Epithelial cell of proximal tubule (primary cell): ENCODE measurements around the gene CNOT2. TPM values are rescaled to one million over a fixed set of nuclear protein-coding genes. Genes with fewer than 3 reads are reported as not detected.

Experiments
- DNase-seq: peaks from one replicate; pipeline ENCODE4 v3.0.0-alpha.2; 2011; ENCODE audit warnings: low read depth
- H3K4me3 ChIP-seq: 2 replicates; pipeline ENCODE4 v1.5.1; 2011; ENCODE audit warnings: low read depth, mild to moderate bottlenecking, low read length
- total RNA-seq: library from RNA; depleted of rRNA; stranded (reverse); fragments of >200 nt; gene quantifications from 2 replicates; pipeline ENCODE4 v1.2.3, GENCODE V29; 2015
- TF ChIP-seq, protein P1 (sequence below): conservative IDR thresholded peaks from 2 replicates; pipeline ENCODE4 v1.5.1; 2012; ENCODE audit warnings: low read depth, mild to moderate bottlenecking, low read length

The CNOT2 gene
- total RNA-seq, 1 donor from 2014 or later = 62.6 TPM

DNA sequence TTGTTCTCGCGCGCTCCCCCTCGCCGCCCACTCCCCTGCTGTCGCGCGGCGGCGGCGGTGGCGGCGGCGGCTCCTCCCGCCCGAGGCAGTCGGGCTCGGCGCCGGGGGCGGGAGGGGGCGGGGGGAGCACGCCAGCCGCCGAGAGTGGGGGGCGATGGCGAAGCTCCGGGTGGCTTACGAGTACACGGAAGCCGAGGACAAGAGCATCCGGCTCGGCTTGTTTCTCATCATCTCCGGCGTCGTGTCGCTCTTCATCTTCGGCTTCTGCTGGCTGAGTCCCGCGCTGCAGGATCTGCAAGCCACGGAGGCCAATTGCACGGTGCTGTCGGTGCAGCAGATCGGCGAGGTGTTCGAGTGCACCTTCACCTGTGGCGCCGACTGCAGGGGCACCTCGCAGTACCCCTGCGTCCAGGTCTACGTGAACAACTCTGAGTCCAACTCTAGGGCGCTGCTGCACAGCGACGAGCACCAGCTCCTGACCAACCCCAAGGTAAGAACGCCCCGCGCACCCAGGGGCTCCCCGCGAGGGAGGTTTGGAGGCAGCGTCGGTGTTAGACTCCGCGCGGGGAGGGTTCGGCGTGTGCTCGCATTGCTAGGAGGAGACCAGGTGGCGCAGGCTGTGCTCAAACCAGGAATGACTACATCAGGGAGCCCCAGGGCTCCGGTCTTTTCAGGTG lies 123.5 kb downstream of the CNOT2 start:
- peak overlapping the region; percentile 66 for H3K4me3 ChIP-seq
- no peak for DNase-seq
- TF ChIP-seq, protein P1, sequence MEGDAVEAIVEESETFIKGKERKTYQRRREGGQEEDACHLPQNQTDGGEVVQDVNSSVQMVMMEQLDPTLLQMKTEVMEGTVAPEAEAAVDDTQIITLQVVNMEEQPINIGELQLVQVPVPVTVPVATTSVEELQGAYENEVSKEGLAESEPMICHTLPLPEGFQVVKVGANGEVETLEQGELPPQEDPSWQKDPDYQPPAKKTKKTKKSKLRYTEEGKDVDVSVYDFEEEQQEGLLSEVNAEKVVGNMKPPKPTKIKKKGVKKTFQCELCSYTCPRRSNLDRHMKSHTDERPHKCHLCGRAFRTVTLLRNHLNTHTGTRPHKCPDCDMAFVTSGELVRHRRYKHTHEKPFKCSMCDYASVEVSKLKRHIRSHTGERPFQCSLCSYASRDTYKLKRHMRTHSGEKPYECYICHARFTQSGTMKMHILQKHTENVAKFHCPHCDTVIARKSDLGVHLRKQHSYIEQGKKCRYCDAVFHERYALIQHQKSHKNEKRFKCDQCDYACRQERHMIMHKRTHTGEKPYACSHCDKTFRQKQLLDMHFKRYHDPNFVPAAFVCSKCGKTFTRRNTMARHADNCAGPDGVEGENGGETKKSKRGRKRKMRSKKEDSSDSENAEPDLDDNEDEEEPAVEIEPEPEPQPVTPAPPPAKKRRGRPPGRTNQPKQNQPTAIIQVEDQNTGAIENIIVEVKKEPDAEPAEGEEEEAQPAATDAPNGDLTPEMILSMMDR = no peak

DNA sequence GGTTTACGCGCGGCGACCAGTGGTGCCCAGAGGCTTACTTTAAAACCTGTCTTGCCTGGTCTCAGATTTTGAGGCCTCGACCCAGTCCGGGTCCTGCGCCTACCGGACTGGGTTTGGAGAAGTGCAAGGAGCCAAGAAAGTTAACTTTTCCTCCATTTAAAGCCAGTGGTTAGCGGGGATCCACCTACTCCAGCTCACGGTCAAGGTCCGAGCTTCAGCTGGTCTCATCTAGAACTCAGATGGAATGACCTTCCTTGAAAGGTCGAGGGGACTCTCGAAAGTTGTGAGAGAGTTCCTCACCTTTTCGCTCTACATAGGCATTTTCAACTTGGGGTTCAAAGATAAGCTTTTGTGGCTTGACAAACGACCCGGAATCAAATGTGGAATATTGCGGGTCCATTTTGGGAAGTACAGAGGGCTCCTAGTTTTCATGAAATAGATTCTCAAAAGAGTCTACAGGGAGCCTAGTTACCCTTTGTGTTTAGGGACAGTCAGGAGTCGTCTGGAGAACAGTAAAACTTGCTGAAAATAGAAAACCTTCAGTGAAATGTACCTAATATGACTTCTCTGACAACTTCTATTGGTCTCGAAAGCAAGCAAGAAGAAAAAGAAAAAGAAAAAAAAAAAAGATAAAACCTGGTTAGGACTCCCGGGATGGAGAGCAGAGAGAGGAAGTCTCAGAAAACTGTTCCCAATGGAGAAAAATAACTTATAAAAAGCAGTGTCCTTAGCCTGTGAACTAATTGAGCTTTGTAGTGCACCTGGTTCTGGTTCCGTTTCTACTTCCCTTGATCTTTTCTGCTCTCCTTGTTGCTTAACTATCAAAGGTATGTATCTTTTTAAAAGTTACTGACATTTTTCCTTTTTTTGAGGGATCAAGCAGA lies 124.3 kb downstream of the CNOT2 start:
- TF ChIP-seq, protein P1 = no peak
- H3K4me3 ChIP-seq = peak overlapping the region; percentile 66
- no peak for DNase-seq

DNA sequence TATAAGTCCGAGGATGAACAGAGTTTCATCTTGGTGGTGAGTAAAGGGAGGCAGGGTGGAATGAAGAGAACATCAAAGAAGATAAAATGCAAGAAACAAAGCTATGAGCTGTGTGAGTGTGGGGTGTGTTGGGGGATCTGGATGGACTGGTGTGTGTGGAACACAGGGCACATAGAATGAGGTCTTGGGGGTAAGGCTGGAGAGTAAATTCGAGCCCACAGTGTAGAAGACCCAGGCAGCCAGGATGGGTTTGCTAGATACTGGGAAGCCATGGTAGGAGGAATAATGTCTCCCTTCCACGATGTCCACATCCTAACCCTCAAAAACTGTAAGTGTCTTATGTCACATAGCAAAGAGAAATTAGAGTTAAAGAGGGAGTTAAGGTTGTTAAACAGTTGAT lies 129.6 kb downstream of the CNOT2 start:
- TF ChIP-seq, protein P1 = no peak
- DNase-seq = no peak
- H3K4me3 ChIP-seq = no peak overlapping the region

DNA sequence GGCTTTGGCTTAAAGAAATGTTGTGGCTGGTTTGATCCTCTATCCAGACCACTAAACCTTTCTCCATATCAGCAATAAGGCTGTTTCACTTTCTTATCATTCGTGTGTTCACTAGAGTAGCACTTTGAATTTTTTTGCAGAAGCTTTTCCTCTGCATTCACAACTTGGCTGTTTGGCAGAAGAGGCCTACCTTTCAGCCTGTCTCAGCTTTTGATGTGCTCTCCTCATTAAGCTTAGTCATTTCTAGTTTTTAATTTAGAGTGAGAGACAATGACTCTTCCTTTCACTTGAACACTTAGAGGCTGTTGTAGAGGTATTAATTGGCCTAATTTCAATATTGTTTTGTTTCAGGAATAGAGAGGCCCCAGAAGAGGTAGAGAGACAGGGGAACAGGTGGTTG lies 136.6 kb downstream of the CNOT2 start:
- TF ChIP-seq, protein P1 = no peak
- DNase-seq = no peak

DNA sequence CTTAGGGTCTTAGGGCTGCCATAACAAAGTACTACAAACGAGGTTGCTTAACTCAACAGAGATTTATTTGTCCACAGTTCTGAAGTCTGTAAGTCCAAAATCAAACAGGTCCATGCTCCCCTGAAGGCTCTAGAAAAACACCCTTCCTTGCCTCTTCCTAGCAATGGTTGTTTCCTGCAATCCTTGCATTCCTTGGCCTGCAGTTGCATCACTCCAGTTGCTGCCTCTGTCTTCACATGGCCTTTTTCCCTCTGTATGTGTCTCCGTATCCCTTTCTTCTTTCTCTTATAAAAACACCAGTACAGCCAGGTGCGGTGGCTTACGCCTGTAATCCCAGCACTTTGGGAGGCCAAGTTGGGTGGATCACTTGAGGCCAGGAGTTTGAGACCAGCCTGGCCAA lies 140.3 kb downstream of the CNOT2 start:
- no peak overlapping the region for H3K4me3 ChIP-seq
- no peak for DNase-seq
- TF ChIP-seq, protein P1 = no peak

More for the DNA sequence above, 136.6 kb downstream of the CNOT2 start:
- no peak overlapping the region for H3K4me3 ChIP-seq

DNA sequence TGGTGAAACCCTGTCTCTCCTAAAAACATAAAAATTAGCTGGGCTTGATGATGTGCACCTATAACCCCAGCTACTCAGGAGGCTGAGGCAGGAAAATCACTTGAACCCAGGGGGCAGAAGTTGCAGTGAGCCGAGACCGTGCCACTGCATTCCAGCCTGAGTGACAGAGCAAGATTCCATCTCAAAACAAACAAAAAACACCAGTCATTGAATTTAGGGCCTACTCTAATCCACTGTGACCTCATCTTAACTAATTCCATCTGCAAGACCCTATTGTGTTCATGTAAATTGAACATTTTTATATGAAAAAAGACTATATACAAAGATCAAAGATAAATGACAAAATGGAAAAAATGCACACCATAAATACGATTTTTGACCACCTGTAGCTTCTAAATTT lies 140.7 kb downstream of the CNOT2 start:
- no peak overlapping the region for H3K4me3 ChIP-seq
- TF ChIP-seq, protein P1 = no peak
- no peak for DNase-seq
